PC-3 (cell line): ENCODE measurements around the gene PPIF.

Experiments used
- EZH2 ChIP-seq: fragments of 300-600 bp; sonication (generic); IDR thresholded peaks from one replicate; pipeline ENCODE4 v1.6.1; 2017; ENCODE audit warnings: antibody characterized with exemption, mild to moderate bottlenecking, low read length; ENCODE audit not compliant: unreplicated experiment
- TF ChIP-seq, protein P1 (sequence below): fragments of 300-600 bp; sonication (generic); conservative IDR thresholded peaks from 2 replicates; pipeline ENCODE4 v1.5.1; 2017; ENCODE audit warnings: antibody characterized with exemption, low read depth, mild to moderate bottlenecking, low read length

DNA sequence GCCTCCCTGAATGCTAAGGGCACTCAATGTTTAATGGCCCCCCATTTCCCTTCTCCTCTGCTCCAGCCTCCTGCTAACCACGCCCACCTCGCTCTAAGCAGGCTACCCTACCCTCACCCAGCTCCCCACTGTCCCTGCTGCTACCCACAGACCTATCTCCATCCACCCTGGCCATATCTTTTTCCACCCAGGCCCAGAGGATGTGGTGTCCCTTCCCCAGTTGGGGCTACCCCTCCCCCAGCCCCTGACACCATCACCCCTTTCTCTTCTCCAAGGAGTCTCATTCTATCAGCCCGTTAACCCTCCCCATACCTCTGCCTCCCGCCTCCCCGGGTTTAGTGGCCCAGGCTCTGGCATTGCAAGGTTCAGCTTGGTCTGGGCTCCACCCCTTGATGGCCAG is 28.9 kb upstream of the PPIF start:
- TF ChIP-seq, protein P1, sequence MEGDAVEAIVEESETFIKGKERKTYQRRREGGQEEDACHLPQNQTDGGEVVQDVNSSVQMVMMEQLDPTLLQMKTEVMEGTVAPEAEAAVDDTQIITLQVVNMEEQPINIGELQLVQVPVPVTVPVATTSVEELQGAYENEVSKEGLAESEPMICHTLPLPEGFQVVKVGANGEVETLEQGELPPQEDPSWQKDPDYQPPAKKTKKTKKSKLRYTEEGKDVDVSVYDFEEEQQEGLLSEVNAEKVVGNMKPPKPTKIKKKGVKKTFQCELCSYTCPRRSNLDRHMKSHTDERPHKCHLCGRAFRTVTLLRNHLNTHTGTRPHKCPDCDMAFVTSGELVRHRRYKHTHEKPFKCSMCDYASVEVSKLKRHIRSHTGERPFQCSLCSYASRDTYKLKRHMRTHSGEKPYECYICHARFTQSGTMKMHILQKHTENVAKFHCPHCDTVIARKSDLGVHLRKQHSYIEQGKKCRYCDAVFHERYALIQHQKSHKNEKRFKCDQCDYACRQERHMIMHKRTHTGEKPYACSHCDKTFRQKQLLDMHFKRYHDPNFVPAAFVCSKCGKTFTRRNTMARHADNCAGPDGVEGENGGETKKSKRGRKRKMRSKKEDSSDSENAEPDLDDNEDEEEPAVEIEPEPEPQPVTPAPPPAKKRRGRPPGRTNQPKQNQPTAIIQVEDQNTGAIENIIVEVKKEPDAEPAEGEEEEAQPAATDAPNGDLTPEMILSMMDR: no peak
- TF ChIP-seq EZH2: no peak
